DND-41 (cell line): ENCODE results near the gene PACRG.

Experiments used
- CTCF ChIP-seq: IDR thresholded peaks from 2 replicates; pipeline ENCODE4 v1.5.1; 2012; ENCODE audit warnings: borderline replicate concordance, low read length, moderate library complexity, mild to moderate bottlenecking; ENCODE audit not compliant: poor library complexity, severe bottlenecking; ENCODE audit errors: extremely low read depth
- EZH2 ChIP-seq: IDR thresholded peaks from 3 replicates; pipeline ENCODE4 v1.6.1; 2012; ENCODE audit warnings: borderline replicate concordance, low read depth, mild to moderate bottlenecking, moderate library complexity, low read length, inconsistent platforms; ENCODE audit not compliant: severe bottlenecking

- no peak for TF ChIP-seq CTCF
- no peak for TF ChIP-seq EZH2
These were observed 612.6 kb downstream of the PACRG start for GRCh38 chr6:163340201-163340887.
